ENCODE results near the gene PSMD11. TPM values are rescaled to one million over a fixed set of nuclear protein-coding genes. Genes with fewer than 3 reads are reported as not detected.

PSMD11 gene
- total RNA-seq, 4 donors from 2014 or later: 43.3 to 81.0 (median 57.3) TPM

DNA sequence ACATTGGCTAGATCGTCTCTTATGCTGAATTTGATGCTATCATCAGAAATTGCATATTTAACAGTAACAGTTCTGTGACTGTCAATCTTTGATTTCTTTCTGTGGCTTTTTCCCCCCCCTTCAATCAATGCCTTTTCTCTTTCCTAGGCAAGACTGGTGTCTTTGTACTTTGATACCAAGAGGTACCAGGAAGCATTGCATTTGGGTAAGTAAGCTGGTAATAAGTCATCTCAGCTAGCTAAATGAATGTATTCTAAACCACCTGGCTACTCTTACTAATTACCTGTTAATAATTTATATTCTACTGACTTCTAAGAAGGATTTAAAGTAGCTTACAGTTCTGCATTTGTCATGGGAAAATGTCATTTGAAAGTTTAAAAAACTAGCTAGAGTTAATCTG lies 20.1 kb downstream of the PSMD11 start:
- TF ChIP-seq, protein P1, sequence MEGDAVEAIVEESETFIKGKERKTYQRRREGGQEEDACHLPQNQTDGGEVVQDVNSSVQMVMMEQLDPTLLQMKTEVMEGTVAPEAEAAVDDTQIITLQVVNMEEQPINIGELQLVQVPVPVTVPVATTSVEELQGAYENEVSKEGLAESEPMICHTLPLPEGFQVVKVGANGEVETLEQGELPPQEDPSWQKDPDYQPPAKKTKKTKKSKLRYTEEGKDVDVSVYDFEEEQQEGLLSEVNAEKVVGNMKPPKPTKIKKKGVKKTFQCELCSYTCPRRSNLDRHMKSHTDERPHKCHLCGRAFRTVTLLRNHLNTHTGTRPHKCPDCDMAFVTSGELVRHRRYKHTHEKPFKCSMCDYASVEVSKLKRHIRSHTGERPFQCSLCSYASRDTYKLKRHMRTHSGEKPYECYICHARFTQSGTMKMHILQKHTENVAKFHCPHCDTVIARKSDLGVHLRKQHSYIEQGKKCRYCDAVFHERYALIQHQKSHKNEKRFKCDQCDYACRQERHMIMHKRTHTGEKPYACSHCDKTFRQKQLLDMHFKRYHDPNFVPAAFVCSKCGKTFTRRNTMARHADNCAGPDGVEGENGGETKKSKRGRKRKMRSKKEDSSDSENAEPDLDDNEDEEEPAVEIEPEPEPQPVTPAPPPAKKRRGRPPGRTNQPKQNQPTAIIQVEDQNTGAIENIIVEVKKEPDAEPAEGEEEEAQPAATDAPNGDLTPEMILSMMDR (IDR thresholded peaks at IDR 0.05; ENCODE audit: low read depth): no peak

DNA sequence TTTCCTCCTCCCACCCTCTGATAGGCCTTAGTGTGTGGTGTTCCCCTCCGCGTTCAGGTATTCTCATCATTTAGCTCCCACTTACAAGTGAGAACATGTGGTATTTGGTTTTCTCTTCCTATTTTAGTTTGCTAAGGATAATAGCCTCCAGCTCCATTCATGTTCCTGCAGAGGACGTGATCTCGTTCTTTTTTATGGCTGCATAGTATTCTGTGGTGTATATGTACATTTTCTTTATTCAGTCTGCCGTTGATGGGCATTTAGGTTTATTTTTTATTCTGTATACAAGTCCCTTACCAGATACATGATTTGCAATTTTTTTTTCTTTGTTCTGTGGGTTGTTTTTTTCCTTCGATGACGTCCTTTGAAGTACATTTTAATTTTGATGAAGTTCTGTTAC lies 23.6 kb downstream of the PSMD11 start:
- TF ChIP-seq, protein P1 (IDR thresholded peaks at IDR 0.05; ENCODE audit: low read depth): no peak

DNA sequence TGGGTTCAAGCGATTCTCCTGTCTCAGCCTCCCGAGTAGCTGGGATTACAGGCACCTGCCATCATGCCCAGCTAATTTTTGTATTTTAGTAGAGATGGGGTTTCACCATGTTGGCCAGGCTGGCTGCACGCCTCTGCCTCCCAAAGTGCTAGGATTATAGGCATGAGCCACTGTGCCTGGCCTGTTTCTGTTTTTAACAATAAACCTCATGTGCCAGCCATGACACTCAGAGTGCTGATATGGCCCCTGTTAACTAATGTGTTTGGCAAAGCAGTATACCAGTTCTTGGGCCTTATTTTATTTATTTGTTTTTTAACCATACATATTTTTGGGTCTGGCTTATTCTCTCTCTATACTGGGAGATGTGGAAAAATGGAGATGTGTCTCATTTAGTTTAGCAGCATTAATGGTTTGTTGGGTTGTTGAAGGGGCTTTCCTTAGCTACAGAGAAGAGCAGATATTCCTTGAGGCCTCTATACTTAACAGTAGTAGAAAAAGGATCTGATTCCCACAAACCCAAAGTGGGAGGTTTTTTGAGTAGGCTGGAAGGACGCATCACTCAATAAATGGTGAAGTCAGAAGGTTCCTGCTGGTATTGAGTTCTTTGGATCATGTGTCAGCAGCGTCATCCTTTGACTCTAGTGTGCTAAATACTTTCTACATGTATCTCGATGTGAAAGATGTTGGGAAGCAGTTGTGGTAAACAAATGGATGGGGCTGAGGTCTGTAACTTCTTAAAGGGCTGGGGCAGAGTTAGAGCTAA lies 26.3 kb downstream of the PSMD11 start:
- TF ChIP-seq, protein P1 (IDR thresholded peaks at IDR 0.05; ENCODE audit: low read depth): no peak

DNA sequence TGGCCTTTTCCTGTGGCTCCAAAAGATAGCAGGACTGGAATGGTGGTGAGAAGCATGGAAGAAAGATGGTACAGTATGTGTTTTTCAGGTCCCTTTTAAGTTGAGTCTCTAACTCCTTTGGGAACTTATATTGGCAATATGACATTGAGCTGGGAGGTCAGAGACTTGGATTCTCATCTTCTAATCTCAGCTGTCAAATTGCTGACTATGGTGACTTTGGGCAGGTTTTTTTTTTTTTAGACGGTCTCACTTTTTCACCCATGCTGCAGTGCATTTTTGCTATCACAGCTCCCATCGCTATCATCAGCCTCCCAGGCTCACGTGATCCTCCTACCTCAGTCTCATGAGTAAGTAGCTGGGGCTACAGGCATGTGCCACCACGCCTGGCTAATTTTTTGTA lies 27.3 kb downstream of the PSMD11 start:
- TF ChIP-seq, protein P1 (IDR thresholded peaks at IDR 0.05; ENCODE audit: low read depth): no peak

DNA sequence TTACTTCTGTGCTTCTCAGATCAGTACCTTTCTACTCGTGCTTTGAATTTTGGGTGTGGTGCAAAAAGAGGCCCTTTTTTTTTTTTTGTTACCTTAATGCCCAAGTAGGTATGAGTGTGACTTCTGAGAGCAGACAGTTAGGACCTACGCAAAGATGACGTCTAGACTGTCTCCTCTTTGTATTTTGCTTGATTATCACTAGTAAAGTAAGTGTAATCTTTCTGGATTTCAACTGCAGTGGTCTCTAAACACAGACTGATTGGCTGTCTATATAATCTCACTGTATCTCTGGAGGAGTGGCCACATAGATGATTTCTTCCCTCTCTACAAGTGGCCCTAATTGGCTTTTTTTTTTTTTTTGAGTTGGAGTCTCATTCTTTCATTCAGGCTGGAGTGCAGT lies 30.9 kb downstream of the PSMD11 start:
- TF ChIP-seq, protein P1 (IDR thresholded peaks at IDR 0.05; ENCODE audit: low read depth): no peak

DNA sequence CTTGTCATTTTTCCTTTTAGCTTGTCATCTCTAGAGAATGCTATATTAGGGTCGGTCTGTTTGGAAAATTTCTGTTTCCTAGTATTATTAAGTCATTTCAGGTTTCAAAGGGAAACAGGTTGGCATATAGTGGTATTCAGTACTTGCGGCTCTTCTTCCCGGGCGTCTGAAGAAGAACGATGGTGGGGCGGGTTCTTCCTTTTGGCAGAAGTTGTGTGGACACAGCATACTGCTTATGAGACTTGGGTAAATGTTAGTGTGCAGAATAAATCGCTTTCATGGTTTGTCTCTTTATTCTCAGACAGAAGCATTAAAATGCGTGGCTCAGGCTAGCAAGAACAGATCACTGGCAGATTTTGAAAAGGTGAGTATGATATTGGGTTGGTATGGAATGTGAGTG lies 32.9 kb downstream of the PSMD11 start:
- TF ChIP-seq, protein P1 (IDR thresholded peaks at IDR 0.05; ENCODE audit: low read depth): no peak

DNA sequence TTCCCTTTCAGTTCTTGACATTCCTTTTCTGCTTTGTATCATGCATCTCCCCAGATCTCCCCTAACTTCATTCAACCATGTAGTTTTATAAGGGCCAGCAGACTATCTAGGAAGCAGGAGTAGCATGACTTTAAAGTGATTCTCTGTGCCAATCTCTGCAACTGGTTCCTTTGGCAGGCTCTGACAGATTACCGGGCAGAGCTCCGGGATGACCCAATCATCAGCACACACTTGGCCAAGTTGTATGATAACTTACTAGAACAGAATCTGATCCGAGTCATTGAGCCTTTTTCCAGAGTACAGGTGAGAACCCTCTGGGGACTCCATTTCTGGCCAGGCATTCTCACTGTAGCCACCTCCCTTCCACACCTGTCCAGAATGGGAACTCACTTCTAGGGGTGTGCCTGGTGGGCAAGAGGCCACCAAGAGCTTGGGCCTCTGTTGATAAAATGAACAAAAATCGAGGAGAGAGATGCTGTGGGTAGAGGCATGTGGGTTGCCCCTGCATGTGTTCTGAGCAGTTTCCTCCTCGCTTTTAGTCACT lies 34.8 kb downstream of the PSMD11 start:
- TF ChIP-seq, protein P1 (IDR thresholded peaks at IDR 0.05; ENCODE audit: low read depth): no peak
